Activated CD8-positive, alpha-beta memory T cell treated with anti-CD3 and anti-CD28 coated beads, Interleukin-2, amount 50 U/mL, for 1 hour (primary cell): ENCODE measurements around the gene FECH.

ENCODE experiments used
- DNase-seq: peaks from one replicate; pipeline ENCODE4 v3.0.0-alpha.2; 2020; ENCODE audit errors: extremely low read depth

FECH gene

GRCh38 chr18:57581301-57581934 lies 5.1 kb downstream of the FECH start:
- DNase-seq = no peak

GRCh38 chr18:57579934-57580333 lies 6.6 kb downstream of the FECH start:
- no peak for DNase-seq

GRCh38 chr18:57576316-57576715 lies 10.2 kb downstream of the FECH start:
- no peak for DNase-seq

GRCh38 chr18:57575542-57575941 lies 11.0 kb downstream of the FECH start:
- DNase-seq = no peak

GRCh38 chr18:57574866-57575265 lies 11.6 kb downstream of the FECH start:
- no peak for DNase-seq

GRCh38 chr18:57570162-57570561 lies 16.3 kb downstream of the FECH start:
- no peak for DNase-seq

- no peak for DNase-seq
Observed at GRCh38 chr18:57569133-57569532, 17.4 kb downstream of the FECH start.

- DNase-seq = no peak
Observed at GRCh38 chr18:57561728-57562423, 24.6 kb downstream of the FECH start.

GRCh38 chr18:57561261-57561660 lies 25.2 kb downstream of the FECH start:
- DNase-seq = no peak

GRCh38 chr18:57559314-57559713 lies 27.2 kb downstream of the FECH start:
- DNase-seq = no peak

GRCh38 chr18:57555134-57555533 lies 31.4 kb downstream of the FECH start:
- DNase-seq = no peak

GRCh38 chr18:57550510-57550909 lies 36.0 kb downstream of the FECH start:
- no peak for DNase-seq

GRCh38 chr18:57547260-57547659 lies 39.2 kb downstream of the FECH start:
- no peak for DNase-seq

- DNase-seq = no peak
Observed at GRCh38 chr18:57544936-57545660, 41.4 kb downstream of the FECH start.

- DNase-seq = no peak
Observed at GRCh38 chr18:57543560-57543959, 42.9 kb downstream of the FECH start.

- no peak for DNase-seq
Observed at GRCh38 chr18:57542812-57543427, 43.6 kb downstream of the FECH start.

GRCh38 chr18:57542126-57542525 lies 44.4 kb downstream of the FECH start:
- no peak for DNase-seq

- no peak for DNase-seq
Observed at GRCh38 chr18:57539702-57540101, 46.8 kb downstream of the FECH start.

- DNase-seq = no peak
Observed at GRCh38 chr18:57538614-57539013, 47.9 kb downstream of the FECH start.

GRCh38 chr18:57534511-57534909 lies 52.0 kb downstream of the FECH start:
- no peak for DNase-seq

GRCh38 chr18:57533868-57534510 lies 52.5 kb downstream of the FECH start:
- DNase-seq = no peak
